Measurements from ENCODE around the gene BRDT. TPM values are rescaled to one million over a fixed set of nuclear protein-coding genes. Genes with fewer than 3 reads are reported as not detected.

Gene BRDT
- total RNA-seq, 1 donor, result not detected

DNA sequence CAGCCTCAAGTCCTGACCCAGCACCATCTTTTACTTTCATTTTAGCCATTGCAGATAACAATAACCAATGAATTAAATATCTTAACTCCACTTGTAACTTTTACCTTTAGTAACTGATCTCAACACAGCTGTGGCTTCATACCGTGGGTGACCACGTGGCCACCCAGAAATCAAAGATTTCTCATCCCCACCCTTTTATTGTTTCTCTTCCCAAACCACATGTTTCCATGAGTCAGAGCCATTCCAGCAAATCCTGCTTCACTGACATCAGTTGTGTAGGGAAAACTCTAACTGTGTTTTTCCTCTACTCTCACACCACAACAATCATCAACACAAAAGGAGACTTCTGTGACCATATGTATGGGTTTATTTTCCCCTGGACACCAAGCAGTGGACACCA, 25.1 kb upstream of the BRDT start:
- H4K20me1 ChIP-seq (ENCODE audit: insufficient read depth, low read length), result no peaks in the 10 kb centered on the region
- no peaks in the 10 kb centered on the region for H3K9me3 ChIP-seq (ENCODE audit: low read depth, low read length)
- TF ChIP-seq, protein P1, sequence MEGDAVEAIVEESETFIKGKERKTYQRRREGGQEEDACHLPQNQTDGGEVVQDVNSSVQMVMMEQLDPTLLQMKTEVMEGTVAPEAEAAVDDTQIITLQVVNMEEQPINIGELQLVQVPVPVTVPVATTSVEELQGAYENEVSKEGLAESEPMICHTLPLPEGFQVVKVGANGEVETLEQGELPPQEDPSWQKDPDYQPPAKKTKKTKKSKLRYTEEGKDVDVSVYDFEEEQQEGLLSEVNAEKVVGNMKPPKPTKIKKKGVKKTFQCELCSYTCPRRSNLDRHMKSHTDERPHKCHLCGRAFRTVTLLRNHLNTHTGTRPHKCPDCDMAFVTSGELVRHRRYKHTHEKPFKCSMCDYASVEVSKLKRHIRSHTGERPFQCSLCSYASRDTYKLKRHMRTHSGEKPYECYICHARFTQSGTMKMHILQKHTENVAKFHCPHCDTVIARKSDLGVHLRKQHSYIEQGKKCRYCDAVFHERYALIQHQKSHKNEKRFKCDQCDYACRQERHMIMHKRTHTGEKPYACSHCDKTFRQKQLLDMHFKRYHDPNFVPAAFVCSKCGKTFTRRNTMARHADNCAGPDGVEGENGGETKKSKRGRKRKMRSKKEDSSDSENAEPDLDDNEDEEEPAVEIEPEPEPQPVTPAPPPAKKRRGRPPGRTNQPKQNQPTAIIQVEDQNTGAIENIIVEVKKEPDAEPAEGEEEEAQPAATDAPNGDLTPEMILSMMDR (IDR thresholded peaks at IDR 0.05; ENCODE audit: extremely low read depth, low read depth, low read length), result no peak
- no peaks in the 10 kb centered on the region for H3K79me2 ChIP-seq (ENCODE audit: insufficient read depth, low read length)
- H3K27me3 ChIP-seq (ENCODE audit: insufficient read depth, low read length), result no peaks in the 10 kb centered on the region
- DNase-seq (ENCODE audit: insufficient read length, low spot score, missing footprints), result peak; percentile 84
- peak overlapping the region; percentile 23 for H3K4me2 ChIP-seq (ENCODE audit: insufficient read depth, low read length)
- H3K4me3 ChIP-seq (ENCODE audit: insufficient read depth, low read length), result no peak overlapping the region
- peak overlapping the region; percentile 20 for H3K27ac ChIP-seq (ENCODE audit: low read depth, low read length)
- peaks cover 7% of the 10 kb centered on the region for H3K4me1 ChIP-seq (ENCODE audit: insufficient read depth, low read length)
- H2AFZ ChIP-seq (ENCODE audit: low read length), result peak overlapping the region; percentile 63
- H3K36me3 ChIP-seq (ENCODE audit: insufficient read depth, low read length), result no peaks in the 10 kb centered on the region

DNA sequence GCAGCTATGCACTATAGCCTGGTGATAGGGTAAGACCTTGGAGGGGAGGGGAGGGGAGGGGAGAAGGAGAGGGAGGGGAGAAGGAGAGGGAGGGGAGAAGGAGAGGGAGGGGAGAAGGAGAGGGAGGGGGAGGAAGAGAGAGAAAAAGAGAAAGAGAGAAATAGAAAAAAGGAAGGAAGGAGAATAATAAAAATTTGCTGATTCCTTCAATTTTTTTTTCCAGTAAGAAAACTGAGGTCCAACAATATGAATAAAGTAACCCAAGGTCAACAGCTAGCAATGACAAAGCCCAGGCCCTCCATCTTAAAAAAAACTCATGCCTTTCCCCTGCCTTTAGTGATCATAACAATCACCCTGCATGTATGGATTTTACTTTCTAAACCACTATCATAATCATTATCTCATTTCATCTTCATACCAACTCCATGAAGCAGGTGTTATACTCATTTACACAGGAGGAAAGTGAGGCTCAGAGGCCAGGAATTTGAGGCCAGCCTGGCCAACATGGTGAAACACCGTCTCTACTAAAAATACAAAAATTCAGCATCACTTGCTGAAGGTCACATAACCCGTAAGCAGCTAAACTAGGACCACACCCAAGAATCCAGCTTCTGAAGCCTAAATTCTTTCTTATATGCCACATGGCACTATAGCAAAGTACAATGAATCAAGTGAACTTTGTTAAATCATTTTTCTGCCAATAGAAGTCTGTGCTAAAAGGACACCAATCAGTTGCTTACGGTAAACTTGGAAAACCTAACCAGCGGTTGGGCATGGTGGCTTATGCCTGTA, 23.4 kb upstream of the BRDT start:
- no peak for DNase-seq (ENCODE audit: insufficient read length, low spot score, missing footprints)

DNA sequence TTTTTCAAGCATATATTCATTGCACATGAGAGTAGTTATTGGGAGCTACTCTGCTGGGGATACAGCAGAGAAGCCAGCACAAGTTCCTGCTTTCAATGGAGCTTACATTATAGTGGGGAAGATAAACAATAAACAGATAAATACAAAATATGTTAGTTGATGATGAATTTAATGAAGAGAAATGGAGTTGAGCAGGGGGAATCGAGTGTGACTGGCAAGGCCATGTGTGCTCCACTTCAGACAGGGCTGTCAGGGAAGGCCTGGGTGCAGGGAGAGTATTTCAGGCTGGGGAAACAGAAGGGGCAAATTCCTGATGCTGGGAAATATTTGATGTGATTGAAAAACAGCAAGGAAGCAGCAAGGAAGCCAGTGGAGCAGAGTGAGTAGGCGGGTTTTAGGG, 21.2 kb upstream of the BRDT start:
- Histone ChIP-seq H3K4me1 (ENCODE audit: insufficient read depth, low read length) (peaks cover 10% of the 10 kb centered on the region), H3K36me3 (ENCODE audit: insufficient read depth, low read length) (no peaks in the 10 kb centered on the region), H3K27me3 (ENCODE audit: insufficient read depth, low read length) (no peaks in the 10 kb centered on the region), H4K20me1 (ENCODE audit: insufficient read depth, low read length) (no peaks in the 10 kb centered on the region), H2AFZ (ENCODE audit: low read length) (no peak overlapping the region), H3K4me2 (ENCODE audit: insufficient read depth, low read length) (no peak overlapping the region), H3K79me2 (ENCODE audit: insufficient read depth, low read length) (no peaks in the 10 kb centered on the region), H3K9me3 (ENCODE audit: low read depth, low read length) (no peaks in the 10 kb centered on the region), H3K4me3 (ENCODE audit: insufficient read depth, low read length) (no peak overlapping the region), H3K27ac (ENCODE audit: low read depth, low read length) (no peak overlapping the region)
- TF ChIP-seq, protein P1 (IDR thresholded peaks at IDR 0.05; ENCODE audit: extremely low read depth, low read depth, low read length), result no peak
- DNase-seq (ENCODE audit: insufficient read length, low spot score, missing footprints), result no peak

More for the DNA sequence above, 23.4 kb upstream of the BRDT start:
- H4K20me1 ChIP-seq (ENCODE audit: insufficient read depth, low read length), result no peaks in the 10 kb centered on the region
- no peaks in the 10 kb centered on the region for H3K9me3 ChIP-seq (ENCODE audit: low read depth, low read length)
- H3K79me2 ChIP-seq (ENCODE audit: insufficient read depth, low read length), result no peaks in the 10 kb centered on the region
- H3K4me2 ChIP-seq (ENCODE audit: insufficient read depth, low read length), result no peak overlapping the region
- no peak overlapping the region for H2AFZ ChIP-seq (ENCODE audit: low read length)
- TF ChIP-seq, protein P1 (IDR thresholded peaks at IDR 0.05; ENCODE audit: extremely low read depth, low read depth, low read length), result no peak
- no peak overlapping the region for H3K4me3 ChIP-seq (ENCODE audit: insufficient read depth, low read length)
- H3K36me3 ChIP-seq (ENCODE audit: insufficient read depth, low read length), result no peaks in the 10 kb centered on the region
- H3K27ac ChIP-seq (ENCODE audit: low read depth, low read length), result no peak overlapping the region
- H3K27me3 ChIP-seq (ENCODE audit: insufficient read depth, low read length), result no peaks in the 10 kb centered on the region
- peaks cover 10% of the 10 kb centered on the region for H3K4me1 ChIP-seq (ENCODE audit: insufficient read depth, low read length)

DNA sequence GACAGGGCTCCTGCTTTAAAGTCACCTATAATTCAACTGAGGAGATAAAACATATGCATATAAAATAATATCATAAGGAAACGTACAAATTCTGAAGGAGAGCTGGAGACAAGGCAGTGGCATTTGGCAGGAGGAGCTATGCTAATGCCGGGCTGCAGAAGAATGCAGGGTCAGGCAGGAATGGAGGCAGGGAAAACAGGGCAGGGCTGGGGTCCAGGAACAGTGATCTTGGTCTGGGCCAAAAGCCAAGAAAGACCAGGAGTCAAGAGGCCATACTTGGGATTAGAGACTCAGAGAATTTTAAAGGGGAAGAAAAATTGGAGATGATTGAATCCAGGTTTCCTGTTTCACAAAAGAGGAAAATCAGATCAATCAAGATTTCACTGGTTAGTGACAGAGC, 20.0 kb upstream of the BRDT start:
- Histone ChIP-seq H3K27ac (ENCODE audit: low read depth, low read length) (no peak overlapping the region), H3K9me3 (ENCODE audit: low read depth, low read length) (no peaks in the 10 kb centered on the region), H3K79me2 (ENCODE audit: insufficient read depth, low read length) (no peaks in the 10 kb centered on the region), H3K36me3 (ENCODE audit: insufficient read depth, low read length) (no peaks in the 10 kb centered on the region), H4K20me1 (ENCODE audit: insufficient read depth, low read length) (no peaks in the 10 kb centered on the region), H3K4me1 (ENCODE audit: insufficient read depth, low read length) (peaks cover 5% of the 10 kb centered on the region), H3K4me3 (ENCODE audit: insufficient read depth, low read length) (no peak overlapping the region), H2AFZ (ENCODE audit: low read length) (peak overlapping the region; percentile 77), H3K27me3 (ENCODE audit: insufficient read depth, low read length) (no peaks in the 10 kb centered on the region), H3K4me2 (ENCODE audit: insufficient read depth, low read length) (no peak overlapping the region)
- no peak for DNase-seq (ENCODE audit: insufficient read length, low spot score, missing footprints)
- TF ChIP-seq, protein P1 (IDR thresholded peaks at IDR 0.05; ENCODE audit: extremely low read depth, low read depth, low read length), result no peak
